ENCODE results near the gene MRPL24. TPM values are rescaled to one million over a fixed set of nuclear protein-coding genes. Genes with fewer than 3 reads are reported as not detected.

MRPL24 gene
- total RNA-seq, 1 experiment from 2014 or later = 175 TPM

- no peak for DNase-seq (ENCODE audit: extremely low read depth, low read depth)
Measured at GRCh38 chr1:156714830-156715229, 26.1 kb downstream of the MRPL24 start.

- DNase-seq (ENCODE audit: extremely low read depth, low read depth) = no peak
Measured at GRCh38 chr1:156712626-156713025, 28.3 kb downstream of the MRPL24 start.

GRCh38 chr1:156711011-156711817 lies 29.7 kb downstream of the MRPL24 start:
- no peak for DNase-seq (ENCODE audit: extremely low read depth, low read depth)

GRCh38 chr1:156709757-156710489 lies 31.0 kb downstream of the MRPL24 start:
- DNase-seq (ENCODE audit: extremely low read depth, low read depth) = peak; percentile 76

- DNase-seq (ENCODE audit: extremely low read depth, low read depth) = no peak
Measured at GRCh38 chr1:156709031-156709430, 31.9 kb downstream of the MRPL24 start.

GRCh38 chr1:156708218-156708661 lies 32.6 kb downstream of the MRPL24 start:
- no peak for DNase-seq (ENCODE audit: extremely low read depth, low read depth)

GRCh38 chr1:156707417-156708217 lies 33.3 kb downstream of the MRPL24 start:
- no peak for DNase-seq (ENCODE audit: extremely low read depth, low read depth)

- no peak for DNase-seq (ENCODE audit: extremely low read depth, low read depth)
Measured at GRCh38 chr1:156706657-156707416, 34.1 kb downstream of the MRPL24 start.

- peak; percentile 35 for DNase-seq (ENCODE audit: extremely low read depth, low read depth)
Measured at GRCh38 chr1:156705918-156706656, 34.8 kb downstream of the MRPL24 start.

- DNase-seq (ENCODE audit: extremely low read depth, low read depth) = no peak
Measured at GRCh38 chr1:156705321-156705917, 35.5 kb downstream of the MRPL24 start, which contains the start of gene CRABP2. TSS of gene CRABP2 (minus strand) at chr1:156705583. CDS start at chr1:156705446, 137 bp downstream.

GRCh38 chr1:156704930-156705320 lies 36.0 kb downstream of the MRPL24 start:
- DNase-seq (ENCODE audit: extremely low read depth, low read depth) = peak; percentile 36

- no peak for DNase-seq (ENCODE audit: extremely low read depth, low read depth)
Measured at GRCh38 chr1:156704166-156704711, 36.6 kb downstream of the MRPL24 start.

GRCh38 chr1:156703741-156704140 lies 37.1 kb downstream of the MRPL24 start:
- no peak for DNase-seq (ENCODE audit: extremely low read depth, low read depth)

- no peak for DNase-seq (ENCODE audit: extremely low read depth, low read depth)
Measured at GRCh38 chr1:156703336-156703735, 37.6 kb downstream of the MRPL24 start.

- DNase-seq (ENCODE audit: extremely low read depth, low read depth) = no peak
Measured at GRCh38 chr1:156700736-156701531, 40.0 kb downstream of the MRPL24 start.

GRCh38 chr1:156698995-156699394 lies 41.9 kb downstream of the MRPL24 start:
- DNase-seq (ENCODE audit: extremely low read depth, low read depth) = no peak

- no peak for DNase-seq (ENCODE audit: extremely low read depth, low read depth)
Measured at GRCh38 chr1:156697481-156697880, 43.4 kb downstream of the MRPL24 start.

GRCh38 chr1:156696755-156697154 lies 44.1 kb downstream of the MRPL24 start:
- DNase-seq (ENCODE audit: extremely low read depth, low read depth) = no peak
